Bronchial epithelial cell (primary cell): ENCODE measurements around the gene TLCD1. TPM values are rescaled to one million over a fixed set of nuclear protein-coding genes. Genes with fewer than 3 reads are reported as not detected.

Source experiments
- DNase-seq: peaks from one replicate; pipeline ENCODE4 v3.0.0-alpha.2; 2010; ENCODE audit warnings: low read depth
- FAIRE-seq: peaks from 2 replicates; lab custom pipeline; 2011; peaks lifted over from hg19 to GRCh38; lab: Jason Lieb, UNC
- H3K27me3 ChIP-seq: 2 replicates; pipeline ENCODE4 v1.5.1; 2011; ENCODE audit warnings: low read length; ENCODE audit not compliant: control insufficient read depth, insufficient read depth
- H3K36me3 ChIP-seq: 2 replicates; pipeline ENCODE4 v1.5.1; 2011; ENCODE audit warnings: low read length; ENCODE audit not compliant: control insufficient read depth, insufficient read depth
- H3K4me3 ChIP-seq: 2 replicates; pipeline ENCODE4 v1.5.1; 2011; ENCODE audit warnings: mild to moderate bottlenecking, low read depth, low read length, control low read depth
- CTCF ChIP-seq: IDR thresholded peaks from 2 replicates; pipeline ENCODE4 v1.5.1; 2011; ENCODE audit warnings: mild to moderate bottlenecking, moderate library complexity, low read length, control low read depth, inconsistent platforms; ENCODE audit not compliant: insufficient read depth, severe bottlenecking
- total RNA-seq: library from RNA; depleted of rRNA; stranded (reverse); fragments of >200 nt; gene quantifications from 2 replicates; pipeline ENCODE4 v1.2.1, GENCODE V29; 2014

The TLCD1 gene
- total RNA-seq, 1 donor from 2014 or later, result 7.4 TPM

DNA sequence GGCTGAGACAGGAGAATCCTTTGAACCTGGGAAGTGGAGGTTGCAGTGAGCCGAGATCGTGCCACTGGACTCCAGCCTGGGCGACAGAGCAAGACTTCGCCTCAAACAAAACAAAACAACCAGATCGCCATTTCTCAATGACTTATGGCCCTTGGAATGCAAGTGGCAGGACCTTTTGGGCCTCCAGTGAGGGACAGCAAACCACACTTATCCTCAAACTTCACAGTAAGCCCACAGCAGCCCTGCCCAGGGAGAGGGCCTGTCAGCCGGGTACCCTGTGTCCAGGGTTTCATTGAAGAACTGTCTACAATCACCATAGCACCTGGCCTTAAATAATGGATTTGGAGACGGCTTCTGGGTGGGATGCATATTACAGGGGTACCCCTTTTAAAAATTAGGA, 29.5 kb upstream of the TLCD1 start:
- Histone ChIP-seq H3K27me3 (no peaks in the 10 kb centered on the region), H3K36me3 (peaks cover 19% of the 10 kb centered on the region), H3K4me3 (no peak overlapping the region)
- DNase-seq (no peak), FAIRE-seq (no peak)
- no peak for TF ChIP-seq CTCF

DNA sequence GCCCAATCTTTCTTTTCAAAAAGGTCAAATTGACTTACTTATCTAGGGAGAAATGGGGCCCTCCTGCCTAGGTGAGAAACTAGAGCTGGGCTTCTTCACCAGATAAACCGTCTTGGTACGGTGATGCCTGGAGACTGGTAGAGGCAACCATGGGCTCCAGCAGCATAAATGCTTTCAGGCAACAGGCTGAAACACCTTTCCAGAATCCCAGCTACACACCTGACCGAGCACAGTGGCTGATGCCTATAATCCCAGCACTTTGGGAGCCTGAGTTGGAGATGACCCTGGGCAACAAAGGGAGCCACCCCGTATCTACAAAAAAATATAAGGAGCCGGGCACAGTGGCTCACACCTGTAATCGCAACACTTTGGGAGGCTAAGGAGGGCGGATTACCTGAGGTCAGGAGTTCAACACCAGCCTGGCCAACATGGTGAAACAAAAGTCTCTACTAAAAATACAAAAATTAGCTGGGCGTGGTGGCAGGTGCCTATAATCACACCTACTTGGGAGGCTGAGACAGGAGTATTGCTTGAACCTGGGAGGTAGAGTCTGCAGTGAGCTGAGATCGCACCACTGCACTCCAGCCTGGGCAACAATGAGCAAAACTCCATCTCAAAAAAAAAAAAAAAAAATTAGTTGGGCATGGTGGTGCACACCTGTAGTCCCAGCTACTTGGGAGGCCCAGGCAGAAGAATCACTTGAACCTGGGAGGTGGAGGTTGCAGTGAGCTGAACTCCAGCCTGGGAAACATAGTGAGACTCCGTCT, 25.8 kb upstream of the TLCD1 start:
- no peak for FAIRE-seq
- H3K36me3 ChIP-seq, result peaks cover 31% of the 10 kb centered on the region
- no peak for TF ChIP-seq CTCF
- H3K4me3 ChIP-seq, result no peak overlapping the region
- DNase-seq, result no peak
- no peaks in the 10 kb centered on the region for H3K27me3 ChIP-seq

GRCh38 chr17:28750178-28751047, 24.4 kb upstream of the TLCD1 start:
- DNase-seq (peak; percentile 85), FAIRE-seq (no peak)
- Histone ChIP-seq H3K36me3 (peaks cover 33% of the 10 kb centered on the region), H3K27me3 (no peaks in the 10 kb centered on the region), H3K4me3 (no peak overlapping the region)
- TF ChIP-seq CTCF, result peak; percentile 99

GRCh38 chr17:28749516-28750177, 23.6 kb upstream of the TLCD1 start:
- no peak for FAIRE-seq
- no peak for TF ChIP-seq CTCF
- Histone ChIP-seq H3K4me3 (no peak overlapping the region), H3K27me3 (no peaks in the 10 kb centered on the region), H3K36me3 (peaks cover 35% of the 10 kb centered on the region)
- DNase-seq, result no peak

GRCh38 chr17:28748852-28749515, 23.0 kb upstream of the TLCD1 start:
- Histone ChIP-seq H3K4me3 (no peak overlapping the region), H3K36me3 (peaks cover 35% of the 10 kb centered on the region), H3K27me3 (no peaks in the 10 kb centered on the region)
- no peak for DNase-seq
- TF ChIP-seq CTCF, result no peak
- no peak for FAIRE-seq
